Cerebellar nuclear complex (tissue), 1 donor: ENCODE results near the gene TCEAL9.
"Not testable (repeated sequence)": the region's sequence is repeated elsewhere in the genome, so short reads cannot be mapped to it uniquely, and the experiment has no call there.

Experiments used
- DNase-seq, 2 experiments: peaks; one replicate each; lab custom pipeline; 2025; lab: John Stamatoyannopoulos, UW

The TCEAL9 gene

DNA sequence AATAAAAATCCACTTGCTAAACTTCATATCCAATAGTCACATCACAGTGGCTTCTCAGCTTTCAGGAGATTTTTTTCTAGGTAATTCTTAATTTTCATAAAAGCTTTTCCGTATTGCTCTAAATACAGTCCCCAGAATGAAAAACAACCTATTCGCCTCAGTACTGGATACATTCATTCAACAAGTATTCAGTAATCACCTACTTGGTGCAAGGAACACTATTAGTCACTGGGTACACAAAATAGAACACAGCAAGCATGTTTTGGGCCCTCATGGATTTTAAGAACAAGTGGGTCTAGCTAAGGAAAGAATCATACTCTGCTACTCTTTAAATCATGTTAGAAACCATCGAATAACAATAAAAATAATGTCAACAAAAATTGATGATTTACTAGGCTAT lies 17.3 kb downstream of the TCEAL9 start:
- no peak for DNase-seq

DNA sequence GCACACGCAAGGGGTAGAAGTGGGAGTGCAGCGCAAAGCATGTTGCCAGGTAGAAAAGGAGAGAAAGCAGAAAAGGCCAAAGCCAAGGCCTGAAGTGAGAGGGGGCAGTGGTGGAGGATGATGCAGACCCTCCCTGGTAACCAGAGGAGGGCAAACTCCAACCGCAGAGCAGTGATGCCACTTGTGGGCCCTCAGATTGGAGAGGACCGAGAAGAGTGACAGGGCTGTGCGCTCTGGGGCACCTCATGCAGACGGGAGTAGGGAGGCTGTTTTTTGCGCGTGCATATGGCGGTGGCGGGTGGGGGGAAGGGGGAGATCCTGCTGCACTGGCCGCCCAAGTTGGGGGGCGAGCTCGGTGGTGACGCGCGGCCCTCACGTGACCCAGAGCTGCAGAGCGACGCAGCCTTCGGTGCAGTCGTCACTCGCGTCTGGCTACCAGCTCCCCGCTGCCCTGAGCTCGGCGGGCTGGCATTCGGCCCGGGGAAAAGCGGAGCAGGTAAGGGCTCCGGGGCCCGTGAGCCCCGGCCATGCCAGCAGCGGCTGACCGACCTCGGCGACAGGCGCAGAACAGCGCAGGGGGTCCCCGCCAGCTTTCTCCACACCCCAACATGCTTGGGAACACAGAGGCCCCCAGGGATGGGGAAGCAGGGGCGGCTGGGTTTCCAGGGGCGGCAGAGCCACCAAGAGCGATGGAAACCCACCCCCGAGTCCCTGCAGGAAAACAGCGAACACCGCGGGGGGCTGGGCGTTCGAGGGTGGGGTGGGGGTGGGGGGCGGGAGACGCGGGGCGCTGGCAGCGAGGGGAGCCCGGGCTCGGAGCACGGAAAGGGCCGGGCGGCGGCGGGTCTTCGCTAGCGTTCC lies 20.0 kb downstream of the TCEAL9 start, which contains the start of gene BEX3:
BEX3 (plus strand) TSS at position 421 of the 861 bp plus-strand sequence. CDS start 984 bp downstream, outside the sequence.
- peak in 1 of 2 experiments; percentile 6 for DNase-seq

DNA sequence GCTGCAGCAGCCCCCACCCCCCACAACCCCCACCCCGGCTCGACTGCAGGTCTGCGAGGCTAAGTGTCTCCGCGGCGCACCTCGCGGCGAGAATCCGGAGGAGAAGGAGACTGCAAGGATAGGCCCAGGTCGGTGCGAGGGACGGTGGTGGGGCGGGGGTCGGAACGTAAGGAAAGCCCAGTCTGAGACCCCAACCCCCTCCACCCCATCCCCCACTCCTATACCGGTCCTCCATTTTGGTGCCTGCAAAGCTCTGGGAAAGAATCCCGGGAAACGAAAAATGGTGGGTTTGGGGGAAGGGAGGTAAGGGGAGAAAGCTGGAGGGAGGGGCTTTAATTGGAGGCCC lies 20.6 kb downstream of the TCEAL9 start:
- no peak for DNase-seq

DNA sequence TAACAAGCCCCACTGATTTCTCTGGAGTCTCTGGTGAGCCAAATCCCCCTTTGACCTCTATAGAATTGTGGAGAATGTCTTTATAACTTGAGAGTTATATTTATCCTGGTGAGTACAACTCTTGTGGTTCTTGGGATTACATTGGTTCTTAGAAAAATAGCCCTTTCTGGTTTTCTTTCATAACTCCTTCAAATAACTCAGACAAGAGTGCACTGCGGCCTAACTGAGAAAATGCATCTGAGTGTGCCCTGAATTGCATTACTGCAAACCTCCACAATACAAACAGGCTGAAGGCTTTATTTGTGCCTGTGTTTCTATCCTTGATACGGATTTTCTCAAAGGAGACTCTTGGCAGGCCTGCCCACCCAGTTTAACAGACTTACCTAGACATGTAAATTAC lies 22.7 kb downstream of the TCEAL9 start:
- DNase-seq: no peak

DNA sequence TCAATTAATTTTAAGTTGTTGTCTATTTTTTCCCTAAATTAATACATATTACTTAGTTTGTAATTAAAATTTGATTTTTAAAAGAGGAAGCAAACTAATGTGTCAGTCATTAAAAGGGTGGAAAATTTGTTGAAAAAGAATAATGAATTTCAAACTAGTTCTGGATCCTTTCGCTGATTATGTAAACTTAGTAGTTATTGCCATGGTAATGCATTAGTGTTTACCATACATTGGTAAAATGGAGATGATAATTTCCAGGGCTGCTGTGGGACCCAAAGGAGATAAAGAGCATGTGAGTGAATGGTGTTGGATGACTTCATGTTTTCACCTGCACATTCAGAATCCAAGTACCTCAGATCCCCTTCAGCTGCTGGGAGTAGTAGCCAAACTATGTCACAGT lies 26.6 kb downstream of the TCEAL9 start:
- DNase-seq: no peak

DNA sequence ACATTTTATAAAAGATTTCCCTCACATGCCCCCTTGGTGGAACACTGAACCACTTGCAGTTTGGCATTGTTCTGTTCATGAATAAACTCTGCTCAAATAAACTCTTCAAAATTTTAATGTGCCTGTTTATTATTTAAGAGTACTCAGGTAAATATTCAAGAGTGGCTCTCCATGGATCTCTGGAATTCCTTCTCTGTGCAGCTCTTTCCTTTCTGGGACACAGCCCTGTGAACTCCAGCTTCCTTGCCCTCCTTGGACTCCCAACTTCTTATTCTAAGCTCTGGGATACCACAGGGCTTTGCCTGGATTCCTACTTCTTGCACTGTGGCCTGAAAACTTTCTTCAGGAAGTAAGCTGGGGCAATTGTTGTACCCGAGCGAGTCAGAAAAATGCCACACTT lies 28.4 kb downstream of the TCEAL9 start:
- DNase-seq: no peak

DNA sequence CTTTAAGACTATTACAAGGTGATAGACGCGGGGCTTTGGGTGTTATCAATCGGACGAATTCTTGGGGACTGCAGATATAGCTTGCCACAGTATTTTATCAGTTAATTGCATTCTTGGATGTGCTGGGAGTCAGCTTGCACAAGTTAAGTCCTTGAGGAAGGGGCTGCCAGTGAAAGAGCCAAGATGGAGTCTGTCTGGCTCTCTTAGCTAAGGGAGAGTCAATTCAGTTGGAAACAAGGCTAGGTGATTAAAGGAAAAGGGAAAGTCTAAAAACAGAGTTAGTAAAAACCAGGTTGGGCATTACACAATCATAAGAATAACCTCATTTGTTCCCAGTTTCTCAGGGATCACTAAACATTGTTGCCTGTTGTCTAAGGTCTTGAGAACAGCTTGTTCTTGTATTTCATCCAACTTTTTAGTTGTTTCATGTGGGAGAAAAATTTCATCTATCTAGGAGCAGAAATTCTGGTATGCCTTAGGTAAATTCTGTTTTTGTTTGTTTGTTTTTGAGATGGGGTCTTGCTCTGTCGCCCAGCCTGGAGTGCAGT lies 29.1 kb downstream of the TCEAL9 start:
- DNase-seq: not testable (repeated sequence)

DNA sequence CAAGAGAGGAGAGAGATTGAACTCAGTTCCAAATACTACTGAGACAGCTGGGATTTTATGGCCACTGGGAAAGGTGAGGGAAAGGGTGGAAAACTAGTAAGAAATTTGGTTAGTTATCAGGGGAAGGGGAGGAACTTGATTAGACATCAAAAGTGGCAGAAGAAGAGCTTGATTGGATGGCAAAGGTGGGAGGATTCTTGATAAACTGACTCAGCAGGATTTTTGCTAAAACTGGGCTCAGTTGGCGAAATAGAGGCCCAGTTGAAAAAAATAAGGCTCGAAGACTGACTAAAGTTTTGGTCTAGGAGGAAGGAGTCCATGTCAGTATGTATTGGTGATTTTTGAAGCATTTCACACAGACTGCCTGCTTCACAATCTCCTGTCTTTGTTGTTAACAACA lies 30.0 kb downstream of the TCEAL9 start:
- no peak for DNase-seq

DNA sequence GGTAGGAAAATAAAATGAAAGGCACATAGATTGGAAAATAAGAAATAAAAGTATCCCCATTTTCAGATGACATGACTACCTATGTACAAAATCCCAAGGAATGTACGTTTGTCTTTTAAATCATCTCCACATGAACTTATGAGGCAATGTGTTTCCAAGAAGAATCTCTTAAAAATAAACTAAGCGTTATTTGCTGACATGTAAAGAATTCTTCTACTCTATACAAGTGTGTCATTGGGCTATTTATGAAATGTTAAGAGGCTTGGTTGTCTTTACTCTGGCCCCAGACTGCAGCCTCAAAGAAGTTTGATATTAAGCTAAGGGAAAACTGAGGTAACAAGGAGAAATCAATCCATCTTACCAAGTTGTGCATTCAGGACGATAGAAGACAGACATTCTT lies 37.2 kb downstream of the TCEAL9 start:
- DNase-seq: no peak

DNA sequence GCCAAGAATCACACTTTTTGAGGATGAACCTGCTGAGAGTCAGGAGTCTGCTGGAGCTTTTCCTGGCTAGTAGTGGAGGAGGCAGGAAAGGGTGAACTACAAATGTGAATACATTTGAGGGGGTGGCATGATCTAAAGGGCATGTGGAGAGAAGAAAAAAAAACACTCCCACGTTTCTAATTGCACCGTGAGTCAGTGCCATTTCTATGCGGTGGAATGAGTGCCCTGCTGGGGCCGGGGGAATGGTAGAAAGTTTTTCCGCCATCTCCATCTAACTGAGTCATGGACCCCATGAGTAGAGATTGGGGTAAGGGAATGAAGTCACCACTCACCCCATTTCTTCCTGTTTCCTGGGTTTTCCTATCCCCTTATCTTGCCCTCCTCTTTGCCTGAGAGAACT lies 39.9 kb downstream of the TCEAL9 start:
- no peak for DNase-seq

DNA sequence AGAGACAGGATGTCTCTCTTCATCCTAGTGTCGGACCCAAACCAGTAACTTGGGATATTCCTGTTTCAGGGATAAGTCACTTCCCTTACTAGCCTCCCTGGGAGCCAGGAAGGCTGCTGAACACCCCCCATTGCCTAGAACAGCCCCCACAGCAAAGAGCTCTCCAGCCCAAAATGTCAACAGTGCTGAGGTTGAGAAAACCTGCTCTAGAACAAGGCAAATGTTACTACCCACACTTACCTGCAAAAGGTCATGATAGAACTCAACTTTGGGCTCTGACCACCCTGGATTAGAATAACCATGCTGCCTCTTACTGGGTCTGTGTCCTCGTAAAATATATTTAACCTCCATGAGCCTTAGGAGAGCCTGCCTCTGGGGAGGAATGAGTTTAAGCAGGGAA lies 40.4 kb downstream of the TCEAL9 start:
- no peak for DNase-seq

DNA sequence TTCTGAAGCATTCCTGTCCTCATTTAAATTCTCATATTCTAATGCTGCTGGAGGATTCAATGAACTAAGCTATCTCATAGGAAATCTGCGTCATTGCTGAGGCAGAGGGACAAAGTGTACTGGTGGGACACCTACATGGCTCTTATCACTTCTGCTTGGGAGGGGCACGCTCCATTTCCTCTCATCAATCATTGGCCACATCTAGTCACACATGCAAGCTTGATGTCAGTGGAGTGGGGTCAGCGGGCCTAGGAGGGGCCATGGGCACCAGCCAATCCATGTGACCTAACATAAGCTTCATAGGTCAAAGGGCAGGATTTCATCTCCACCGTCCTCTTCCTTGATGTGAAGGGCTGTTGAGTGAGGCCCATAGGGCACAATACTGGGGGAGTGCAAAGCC lies 41.4 kb downstream of the TCEAL9 start:
- DNase-seq: no peak

DNA sequence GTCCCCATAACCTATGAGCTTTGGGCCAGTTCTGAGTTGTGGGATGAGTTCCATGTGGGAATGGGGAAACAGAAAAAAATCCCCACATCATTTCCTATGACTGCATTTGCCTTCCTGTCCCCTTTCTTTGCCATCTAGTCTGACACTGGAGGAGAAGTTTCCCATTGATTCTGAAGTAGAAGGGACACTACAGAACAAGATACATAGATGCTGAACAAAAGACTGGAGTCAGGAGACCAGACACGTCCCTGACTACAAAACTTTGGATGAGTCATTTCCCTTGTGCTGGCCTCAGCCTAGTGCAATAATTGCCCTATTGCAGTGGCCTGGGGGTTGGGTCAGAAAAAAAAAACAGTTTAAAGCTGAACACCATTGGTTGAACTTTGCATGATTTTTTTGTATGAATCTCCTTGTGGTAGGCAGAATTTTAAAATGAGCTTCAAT lies 42.1 kb downstream of the TCEAL9 start:
- DNase-seq: no peak

DNA sequence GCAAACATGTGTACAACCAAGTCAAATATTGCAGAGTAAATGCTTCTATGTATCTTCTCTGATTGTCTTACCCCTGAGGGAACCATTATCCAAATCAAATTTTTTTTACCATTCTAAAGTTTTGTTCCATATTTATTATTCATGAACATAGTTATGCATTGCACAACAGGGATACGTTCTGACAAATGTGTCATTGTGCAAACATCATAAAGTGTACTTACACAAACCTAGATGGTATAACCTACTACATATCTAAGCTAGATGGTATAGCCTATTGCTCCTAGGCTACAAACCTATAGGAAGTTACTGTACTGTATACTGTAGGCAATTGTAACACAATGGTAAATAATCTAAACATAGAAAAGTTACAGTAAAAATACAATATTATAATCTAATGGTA lies 43.4 kb downstream of the TCEAL9 start:
- no peak for DNase-seq

DNA sequence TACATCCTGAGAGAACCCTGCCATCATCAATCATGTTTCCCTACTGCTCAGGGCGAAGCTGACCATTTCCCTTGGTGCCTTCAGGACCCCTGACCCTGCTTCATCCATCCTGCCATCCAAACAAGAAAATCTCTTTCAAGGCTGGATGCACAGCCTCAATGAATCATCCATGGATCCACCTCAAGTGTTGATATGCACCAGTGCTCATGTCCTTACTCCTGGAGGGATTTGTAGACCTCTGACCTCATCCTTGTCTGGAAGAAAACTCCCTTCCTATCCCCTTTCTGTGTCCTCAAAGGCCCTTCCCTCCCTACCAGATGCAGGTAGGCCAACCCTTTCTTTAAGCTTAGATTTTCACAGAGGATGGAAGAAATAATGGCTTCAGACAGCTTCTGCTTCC lies 44.6 kb downstream of the TCEAL9 start:
- no peak for DNase-seq

DNA sequence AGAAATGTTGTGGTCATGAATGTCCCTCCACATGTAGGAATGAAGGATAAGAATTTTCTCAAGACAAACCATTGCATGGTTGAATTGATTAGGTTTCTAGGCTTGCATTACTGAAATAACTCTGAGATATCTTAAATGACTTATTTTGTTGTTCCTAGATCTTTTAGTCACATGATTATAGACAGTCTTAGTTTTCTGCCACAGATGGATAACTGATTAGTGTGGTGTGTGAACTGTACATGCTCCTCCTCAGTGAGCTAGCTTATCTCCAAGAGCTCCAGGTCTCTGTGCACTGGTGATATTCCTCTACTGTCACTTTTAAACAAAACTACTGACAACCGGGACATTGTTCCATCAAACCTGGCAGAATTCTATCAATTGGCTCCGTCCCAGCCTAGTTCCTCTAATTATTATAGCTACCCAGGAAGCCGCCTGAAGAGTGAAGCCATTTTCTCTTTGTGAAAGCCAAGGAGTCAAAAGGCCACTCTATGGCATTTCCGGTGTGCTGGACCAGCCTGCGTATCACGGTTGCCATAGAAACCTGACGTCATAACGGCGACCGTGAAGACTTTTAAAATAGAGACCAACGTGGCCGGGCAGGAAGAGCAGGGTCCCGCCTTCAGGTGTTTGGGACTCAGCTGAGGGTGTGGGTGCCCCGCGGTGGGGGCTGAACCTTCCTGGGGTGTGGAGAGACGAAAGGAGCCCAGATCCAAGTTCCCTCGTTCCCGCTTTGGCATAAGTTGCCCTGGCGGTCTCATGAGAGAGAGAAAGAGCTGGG lies 48.1 kb downstream of the TCEAL9 start:
- peak in 1 of 2 experiments; percentile 0 for DNase-seq

DNA sequence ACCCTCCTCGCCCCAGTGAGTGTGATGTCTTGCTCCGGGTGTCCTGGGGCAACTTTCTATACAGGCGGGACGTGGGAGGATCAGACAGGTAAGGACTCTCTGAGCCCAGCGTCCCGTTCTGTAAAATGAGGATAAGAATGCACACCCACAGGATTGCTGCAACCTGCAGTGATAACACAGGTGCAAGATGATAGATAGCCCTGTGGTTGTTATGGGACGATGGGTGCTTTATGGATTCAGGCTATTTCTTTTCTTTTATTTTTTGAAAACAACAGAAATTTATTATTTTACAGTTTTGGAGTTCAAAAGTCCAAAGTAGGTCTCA lies 48.7 kb downstream of the TCEAL9 start:
- DNase-seq: no peak

DNA sequence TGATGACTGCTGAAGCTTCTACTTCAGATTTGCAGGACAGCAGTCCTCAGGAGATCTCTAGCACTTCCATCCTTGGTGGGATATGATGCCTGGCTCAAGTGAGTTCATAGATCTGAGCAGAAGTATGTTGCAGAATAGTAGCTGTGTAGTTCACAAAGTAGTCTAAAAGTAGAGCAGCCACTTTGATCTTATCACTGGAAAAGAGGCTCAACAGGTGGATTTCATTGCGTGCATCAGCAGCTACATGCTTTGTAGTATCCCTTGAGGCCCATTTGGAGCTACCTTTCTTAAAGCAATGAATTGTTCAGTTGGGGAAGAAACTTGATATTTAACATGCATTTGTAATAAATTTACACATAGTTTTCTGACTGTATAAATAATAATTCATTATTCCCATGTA lies 50.0 kb downstream of the TCEAL9 start:
- no peak for DNase-seq

DNA sequence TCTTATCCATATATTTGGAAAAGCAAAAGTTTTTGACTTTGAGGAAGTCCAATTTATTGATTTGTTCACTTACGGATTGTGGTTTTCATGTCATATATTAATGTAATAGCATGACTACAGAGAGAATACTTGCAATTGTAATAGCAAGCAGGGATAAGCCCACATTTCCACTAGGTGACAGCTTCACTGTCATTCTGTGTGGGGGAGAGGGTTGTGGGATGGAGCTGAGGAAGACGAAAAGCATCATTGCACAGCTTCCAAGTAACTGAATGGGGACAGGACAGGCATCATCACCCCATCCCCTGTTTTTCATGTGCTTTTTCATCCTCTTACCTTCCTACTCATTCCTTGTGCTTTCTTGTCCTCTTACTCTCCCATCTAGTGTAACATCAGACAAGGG lies 51.5 kb downstream of the TCEAL9 start:
- no peak for DNase-seq
